Peyer's patch (tissue), 4 donors: ENCODE results near the gene VAMP2. TPM values are rescaled to one million over a fixed set of nuclear protein-coding genes. Genes with fewer than 3 reads are reported as not detected.

ENCODE experiments used
- DNase-seq, 3 donors: peaks; one replicate each; pipeline ENCODE4 v3.0.0-alpha.2; 2017 to 2019
- H3K27ac ChIP-seq, 4 donors: fragments of 200-600 bp; sonication (generic); one replicate each; pipeline ENCODE4 v1.5.1; 2016 to 2019
- H3K27me3 ChIP-seq, 2 donors: fragments of 200-600 bp; sonication (generic); one replicate each; pipeline ENCODE4 v1.5.1; 2019
- H3K36me3 ChIP-seq, 3 donors: fragments of 200-600 bp; sonication (generic); one replicate each; pipeline ENCODE4 v1.5.1; 2016 to 2019
- H3K4me1 ChIP-seq, 4 donors: fragments of 200-600 bp; sonication (generic); one replicate each; pipeline ENCODE4 v1.5.1; 2016 to 2019
- H3K4me3 ChIP-seq, 4 donors: fragments of 200-600 bp; sonication (generic); 1 replicate in 3 of 4; 2 replicates in 1 of 4; pipeline ENCODE4 v1.5.1; 2016 to 2019; ENCODE audit warnings: mild to moderate bottlenecking in 1 of 4
- H3K9me3 ChIP-seq, 4 donors: fragments of 200-600 bp; sonication (generic); one replicate each; pipeline ENCODE4 v1.5.1; 2016 to 2019; ENCODE audit warnings: mild to moderate bottlenecking in 1 of 4
- POLR2A ChIP-seq, 2 donors: fragments of 450-650 bp; IDR thresholded peaks; one replicate each; pipeline ENCODE4 v1.5.1; 2017; ENCODE audit warnings: antibody characterized with exemption in 2 of 2, mild to moderate bottlenecking in 2 of 2, moderate library complexity in 2 of 2
- total RNA-seq, 4 donors: library from RNA; depleted of rRNA; stranded (reverse); fragments of >200 nt; gene quantifications; one replicate each; pipeline ENCODE4 v1.1.0, GENCODE V29; 2016
- TF ChIP-seq, protein P1 (sequence below), 6 experiments: fragments of 450-650 bp in 4 of 6; fragments of 200-600 bp in 2 of 6; sonication (generic) in 1 of 6; IDR thresholded peaks; one replicate each; pipeline ENCODE4 v1.5.1; 2017 to 2019; ENCODE audit warnings: antibody characterized with exemption in 6 of 6, mild to moderate bottlenecking in 3 of 6, moderate library complexity in 1 of 6

Gene VAMP2
- total RNA-seq, 4 donors from 2014 or later = 10.7 to 40.2 (median 32.4) TPM

DNA sequence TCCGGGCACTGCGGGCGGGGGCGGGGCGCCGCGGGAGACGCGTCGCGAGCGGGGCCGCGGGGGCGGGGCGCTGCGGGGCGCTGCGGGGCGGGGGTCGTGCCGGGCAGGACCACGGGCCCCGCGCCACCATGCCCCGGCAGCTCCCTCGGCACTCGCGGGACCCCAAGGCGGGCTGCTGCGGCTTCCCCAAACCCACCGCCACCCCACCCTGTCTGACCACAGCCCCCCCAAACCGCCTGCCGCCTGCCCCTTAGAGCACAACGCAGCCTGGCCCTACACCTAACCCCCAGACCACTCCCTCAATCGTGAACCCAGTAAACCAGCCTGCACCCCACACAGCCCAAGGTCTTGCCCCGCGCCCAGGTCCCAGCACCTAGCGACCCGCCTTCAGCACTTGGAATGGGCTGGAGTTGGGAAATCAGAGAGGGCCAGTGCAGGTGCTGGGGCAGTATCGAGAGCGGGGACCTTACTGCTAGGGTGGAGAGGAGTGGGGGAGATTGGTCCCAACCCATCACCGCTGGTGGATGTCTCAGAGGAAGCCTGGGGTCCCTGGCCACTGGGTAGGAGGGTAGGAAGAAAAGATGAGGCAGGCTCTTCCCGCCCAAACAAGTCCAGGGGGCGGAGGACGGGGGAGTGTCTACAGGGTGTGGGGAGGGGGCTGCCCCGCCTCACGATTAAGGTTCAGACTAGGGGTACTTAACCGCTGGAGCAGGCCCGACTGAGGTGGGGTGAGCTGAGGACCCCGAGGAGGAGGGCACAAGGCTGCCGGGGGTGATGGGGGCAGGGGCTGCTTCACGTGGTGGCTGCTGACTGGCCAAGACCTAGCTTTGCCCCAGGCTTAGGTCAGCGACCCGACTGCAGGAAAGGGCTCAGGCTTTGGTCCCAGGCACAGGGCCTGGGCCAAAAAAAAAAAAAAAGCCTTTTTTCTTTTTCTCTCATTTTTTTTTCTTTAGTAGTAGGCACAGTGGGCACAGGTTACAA, 539 bp upstream of the VAMP2 start:
- peak in 1 of 3 donors; percentile 52 for DNase-seq
- H3K4me1 ChIP-seq = peaks cover 9 to 53% (median 18%) of the 10 kb centered on the region in 4 donors
- TF ChIP-seq, protein P1, sequence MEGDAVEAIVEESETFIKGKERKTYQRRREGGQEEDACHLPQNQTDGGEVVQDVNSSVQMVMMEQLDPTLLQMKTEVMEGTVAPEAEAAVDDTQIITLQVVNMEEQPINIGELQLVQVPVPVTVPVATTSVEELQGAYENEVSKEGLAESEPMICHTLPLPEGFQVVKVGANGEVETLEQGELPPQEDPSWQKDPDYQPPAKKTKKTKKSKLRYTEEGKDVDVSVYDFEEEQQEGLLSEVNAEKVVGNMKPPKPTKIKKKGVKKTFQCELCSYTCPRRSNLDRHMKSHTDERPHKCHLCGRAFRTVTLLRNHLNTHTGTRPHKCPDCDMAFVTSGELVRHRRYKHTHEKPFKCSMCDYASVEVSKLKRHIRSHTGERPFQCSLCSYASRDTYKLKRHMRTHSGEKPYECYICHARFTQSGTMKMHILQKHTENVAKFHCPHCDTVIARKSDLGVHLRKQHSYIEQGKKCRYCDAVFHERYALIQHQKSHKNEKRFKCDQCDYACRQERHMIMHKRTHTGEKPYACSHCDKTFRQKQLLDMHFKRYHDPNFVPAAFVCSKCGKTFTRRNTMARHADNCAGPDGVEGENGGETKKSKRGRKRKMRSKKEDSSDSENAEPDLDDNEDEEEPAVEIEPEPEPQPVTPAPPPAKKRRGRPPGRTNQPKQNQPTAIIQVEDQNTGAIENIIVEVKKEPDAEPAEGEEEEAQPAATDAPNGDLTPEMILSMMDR (IDR thresholded peaks at IDR 0.05) = no peak
- TF ChIP-seq POLR2A (IDR thresholded peaks at IDR 0.05) = no peak
- H3K27ac ChIP-seq = peak overlapping the region; percentile 99 to 100 (median 100)
- H3K27me3 ChIP-seq = no peaks in the 10 kb centered on the region
- peak overlapping the region; percentile 99 to 100 (median 100) for H3K4me3 ChIP-seq
- H3K36me3 ChIP-seq = peaks cover 0 to 22% (median 0%) of the 10 kb centered on the region in 3 donors
- no peaks in the 10 kb centered on the region for H3K9me3 ChIP-seq

DNA sequence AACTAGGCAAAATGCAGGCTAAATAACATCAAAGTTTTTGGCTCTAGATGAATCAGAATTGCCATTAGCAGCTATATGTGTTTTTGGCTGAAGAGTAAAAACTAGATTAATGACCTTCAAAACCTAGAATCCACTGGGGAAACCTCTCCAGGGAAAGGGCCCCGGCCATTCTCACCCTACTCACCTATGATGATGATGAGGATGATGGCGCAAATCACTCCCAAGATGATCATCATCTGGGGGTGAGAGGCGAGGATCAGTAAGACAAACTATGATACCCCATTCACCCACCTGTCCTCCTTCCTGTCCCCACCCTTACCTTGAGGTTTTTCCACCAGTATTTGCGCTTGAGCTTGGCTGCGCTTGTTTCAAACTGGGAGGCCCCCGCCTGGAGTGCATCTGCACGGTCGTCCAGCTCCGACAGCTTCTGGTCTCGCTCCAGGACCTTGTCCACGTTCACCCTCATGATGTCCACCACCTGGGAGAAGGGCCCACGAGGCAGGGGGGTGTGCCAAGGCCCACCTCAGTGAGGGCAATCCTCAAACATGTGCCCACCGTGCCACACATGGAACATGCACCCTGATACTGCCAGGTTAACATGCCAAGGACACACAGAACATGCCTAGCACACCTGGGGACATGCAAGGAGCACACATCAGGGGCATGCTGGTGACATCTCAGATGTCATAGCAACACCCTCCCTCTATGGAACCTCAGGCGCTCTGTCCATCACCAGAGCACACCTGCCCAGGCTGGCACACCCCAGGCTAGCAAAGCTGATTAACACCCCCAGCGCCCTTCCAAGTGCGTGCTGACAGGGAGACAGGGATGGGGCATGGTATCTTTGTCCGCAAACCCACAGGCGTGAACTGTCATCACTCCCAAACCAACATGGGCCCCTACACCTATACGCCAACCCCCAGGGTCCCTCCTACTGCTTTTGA, 1.2 kb downstream of the VAMP2 start:
- peaks cover 0 to 22% (median 0%) of the 10 kb centered on the region in 3 donors for H3K36me3 ChIP-seq
- DNase-seq = peak in 1 of 3 donors; percentile 51
- peaks cover 9 to 58% (median 20%) of the 10 kb centered on the region in 4 donors for H3K4me1 ChIP-seq
- no peaks in the 10 kb centered on the region for H3K27me3 ChIP-seq
- H3K9me3 ChIP-seq = no peaks in the 10 kb centered on the region
- peak overlapping the region; percentile 99 to 100 (median 100) for H3K4me3 ChIP-seq
- H3K27ac ChIP-seq = peak overlapping the region; percentile 99 to 100 (median 100)
- TF ChIP-seq POLR2A (IDR thresholded peaks at IDR 0.05) = no peak
- TF ChIP-seq, protein P1 (IDR thresholded peaks at IDR 0.05) = no peak

DNA sequence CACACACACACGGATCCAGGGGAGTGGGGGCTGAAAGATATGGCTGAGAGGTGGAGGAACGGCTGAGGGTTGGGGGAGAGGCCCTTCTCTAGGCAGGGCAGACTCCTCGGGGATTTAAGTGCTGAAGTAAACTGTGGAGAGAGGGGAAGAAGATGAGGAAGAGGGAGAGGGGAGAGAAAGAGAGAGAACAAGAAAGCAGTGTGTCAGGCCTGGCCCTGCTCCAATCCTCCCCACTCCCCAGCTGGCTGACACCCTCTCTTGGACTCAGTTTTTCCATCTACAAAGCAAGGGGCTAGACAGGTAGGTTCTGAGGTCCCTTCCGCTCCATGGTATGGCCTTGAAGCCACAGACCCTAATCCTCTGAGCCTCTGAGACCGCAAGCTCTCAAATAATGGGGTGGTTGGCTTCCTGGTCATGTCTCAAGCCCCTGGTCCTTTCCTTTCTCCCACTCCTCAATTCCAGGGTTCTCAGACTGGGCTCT, 2.0 kb downstream of the VAMP2 start:
- no peak for DNase-seq
- Histone ChIP-seq H3K9me3 (no peaks in the 10 kb centered on the region), H3K27ac (peak overlapping the region; percentile 58 to 100 (median 100)), H3K36me3 (peaks cover 0 to 22% (median 0%) of the 10 kb centered on the region in 3 donors), H3K4me1 (peaks cover 9 to 58% (median 20%) of the 10 kb centered on the region in 4 donors), H3K4me3 (no peak overlapping the region), H3K27me3 (no peaks in the 10 kb centered on the region)
- TF ChIP-seq, protein P1 (IDR thresholded peaks at IDR 0.05) = no peak
- TF ChIP-seq POLR2A (IDR thresholded peaks at IDR 0.05) = no peak

DNA sequence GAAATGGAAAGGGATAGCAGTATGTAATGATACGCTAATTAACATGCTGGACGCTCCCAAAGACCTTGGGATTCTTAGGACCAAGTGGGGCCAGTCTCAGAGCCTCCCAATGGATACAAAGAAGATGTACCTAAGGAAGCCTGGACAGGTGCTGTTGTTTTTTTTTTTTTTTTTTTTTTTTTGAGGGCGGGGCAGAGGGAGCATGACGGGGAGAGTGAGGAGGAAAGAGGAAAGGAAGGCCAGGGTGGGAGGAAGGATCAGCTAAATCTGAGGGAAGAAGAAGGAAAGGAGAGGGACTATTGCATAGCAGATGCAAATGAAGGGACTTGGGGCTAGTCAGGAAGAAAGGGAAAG, 2.5 kb downstream of the VAMP2 start:
- Histone ChIP-seq H3K4me3 (no peak overlapping the region), H3K27me3 (no peaks in the 10 kb centered on the region), H3K4me1 (peaks cover 9 to 58% (median 20%) of the 10 kb centered on the region in 4 donors), H3K36me3 (peaks cover 0 to 22% (median 0%) of the 10 kb centered on the region in 3 donors), H3K27ac (peak overlapping the region; percentile 8 to 100 (median 78)), H3K9me3 (no peaks in the 10 kb centered on the region)
- TF ChIP-seq, protein P1 (IDR thresholded peaks at IDR 0.05) = no peak
- TF ChIP-seq POLR2A (IDR thresholded peaks at IDR 0.05) = no peak
- no peak for DNase-seq
